TTC549 (cell line): ENCODE data around the gene CANX.

Source experiments
- FAIRE-seq: peaks from 2 replicates; lab custom pipeline; 2012; peaks lifted over from hg19 to GRCh38; lab: Jason Lieb, UNC

Gene CANX

GRCh38 chr5:179778591-179778990 lies 79.8 kb downstream of the CANX start:
- FAIRE-seq, result no peak

- FAIRE-seq, result no peak
Observed at GRCh38 chr5:179779826-179780225, 81.1 kb downstream of the CANX start.

- FAIRE-seq, result no peak
Observed at GRCh38 chr5:179780362-179780761, 81.6 kb downstream of the CANX start.
